ENCODE measurements around the gene YIPF2.
"Not testable (repeated sequence)": the region's sequence is repeated elsewhere in the genome, so short reads cannot be mapped to it uniquely, and the experiment has no call there.

YIPF2 gene

GRCh38 chr19:10961073-10961860 lies 32.8 kb upstream of the YIPF2 start:
- in situ Hi-C loops (cut with MboI; ENCODE audit: low sequenced_read_pairs, unreplicated experiment) = no loop called here
- peak; percentile 51 for DNase-seq (ENCODE audit: low spot score)
- no peak for TF ChIP-seq CTCF (IDR thresholded peaks at IDR 0.05; ENCODE audit: borderline replicate concordance, control extremely low read depth, extremely low read depth, insufficient read depth, missing control alignments)

GRCh38 chr19:10960314-10961072 lies 32.1 kb upstream of the YIPF2 start, which contains the start of gene SMARCA4:
SMARCA4 (plus strand) TSS chr19:10961030; CDS start chr19:10984152, 23,122 bp downstream.
- peak; percentile 99 for DNase-seq (ENCODE audit: low spot score)
- in situ Hi-C loops (cut with MboI; ENCODE audit: low sequenced_read_pairs, unreplicated experiment) = no loop called here
- TF ChIP-seq CTCF (IDR thresholded peaks at IDR 0.05; ENCODE audit: borderline replicate concordance, control extremely low read depth, extremely low read depth, insufficient read depth, missing control alignments) = no peak

- DNase-seq (ENCODE audit: low spot score); in situ Hi-C loops (cut with MboI; ENCODE audit: low sequenced_read_pairs, unreplicated experiment): not testable (repeated sequence)
These were observed 31.0 kb upstream of the YIPF2 start for GRCh38 chr19:10959277-10959968.

GRCh38 chr19:10952809-10953208 lies 24.4 kb upstream of the YIPF2 start:
- DNase-seq (ENCODE audit: low spot score) = no peak
- in situ Hi-C loops (cut with MboI; ENCODE audit: low sequenced_read_pairs, unreplicated experiment) = no loop called here
- TF ChIP-seq CTCF (IDR thresholded peaks at IDR 0.05; ENCODE audit: borderline replicate concordance, control extremely low read depth, extremely low read depth, insufficient read depth, missing control alignments) = no peak

- in situ Hi-C loops (cut with MboI; ENCODE audit: low sequenced_read_pairs, unreplicated experiment) = no loop called here
- DNase-seq (ENCODE audit: low spot score) = no peak
These were observed 18.7 kb upstream of the YIPF2 start for GRCh38 chr19:10946958-10947657.

GRCh38 chr19:10945264-10945663 lies 16.8 kb upstream of the YIPF2 start:
- TF ChIP-seq CTCF (IDR thresholded peaks at IDR 0.05; ENCODE audit: borderline replicate concordance, control extremely low read depth, extremely low read depth, insufficient read depth, missing control alignments) = no peak
- DNase-seq (ENCODE audit: low spot score) = no peak
- in situ Hi-C loops (cut with MboI; ENCODE audit: low sequenced_read_pairs, unreplicated experiment) = no loop called here

More at GRCh38 chr19:10946958-10947657, 18.7 kb upstream of the YIPF2 start:
- no peak for TF ChIP-seq CTCF (IDR thresholded peaks at IDR 0.05; ENCODE audit: borderline replicate concordance, control extremely low read depth, extremely low read depth, insufficient read depth, missing control alignments)

- in situ Hi-C loops (cut with MboI; ENCODE audit: low sequenced_read_pairs, unreplicated experiment); DNase-seq (ENCODE audit: low spot score): not testable (repeated sequence)
These were observed 15.0 kb upstream of the YIPF2 start for GRCh38 chr19:10943412-10943811.

- in situ Hi-C loops (cut with MboI; ENCODE audit: low sequenced_read_pairs, unreplicated experiment); DNase-seq (ENCODE audit: low spot score): not testable (repeated sequence)
These were observed 13.2 kb upstream of the YIPF2 start for GRCh38 chr19:10941649-10942048.
